ENCODE data around the gene DBH. TPM values are rescaled to one million over a fixed set of nuclear protein-coding genes. Genes with fewer than 3 reads are reported as not detected.
A peak's percentile ranks its signal among the peaks of the same experiment; 100 is the strongest.
"Not testable (repeated sequence)": the region's sequence is repeated elsewhere in the genome, so short reads cannot be mapped to it uniquely, and the experiment has no call there.

The DBH gene
- total RNA-seq, 3 donors from 2014 or later, result not detected

GRCh38 chr9:133616643-133617405, 19.3 kb upstream of the DBH start:
- intact Hi-C loops (cut with DNase I, micrococcal nuclease), result no loop called here
- Histone ChIP-seq H3K9me3 (no peaks in the 10 kb centered on the region), H3K4me3 (no peak overlapping the region), H3K36me3 (ENCODE audit: low read depth) (no peaks in the 10 kb centered on the region), H3K4me1 (ENCODE audit: low read depth) (no peaks in the 10 kb centered on the region)
- ATAC-seq, result no peak
- no peak for DNase-seq
- no peak for TF ChIP-seq CTCF (IDR thresholded peaks at IDR 0.05)

- TF ChIP-seq CTCF (IDR thresholded peaks at IDR 0.05), result no peak
- Histone ChIP-seq H3K36me3 (ENCODE audit: low read depth) (no peaks in the 10 kb centered on the region), H3K4me3 (no peak overlapping the region), H3K9me3 (no peaks in the 10 kb centered on the region), H3K4me1 (ENCODE audit: low read depth) (no peaks in the 10 kb centered on the region)
- intact Hi-C loops (cut with DNase I, micrococcal nuclease), result no loop called here
- DNase-seq (no peak), ATAC-seq (no peak)
These were observed 17.4 kb upstream of the DBH start for GRCh38 chr9:133618726-133619125.

- Histone ChIP-seq H3K4me1 (ENCODE audit: low read depth) (no peaks in the 10 kb centered on the region), H3K9me3 (no peaks in the 10 kb centered on the region), H3K36me3 (ENCODE audit: low read depth) (no peaks in the 10 kb centered on the region), H3K4me3 (no peak overlapping the region)
- TF ChIP-seq CTCF (IDR thresholded peaks at IDR 0.05), result no peak
- DNase-seq (peak in 2 of 3 donors; percentile 38 to 46), ATAC-seq (peak; percentile 42)
- intact Hi-C loops (cut with DNase I, micrococcal nuclease), result no loop called here
These were observed 16.4 kb upstream of the DBH start for GRCh38 chr9:133619791-133620190.

- H3K36me3 ChIP-seq (ENCODE audit: low read depth), result no peaks in the 10 kb centered on the region
- no peak for ATAC-seq
- no peaks in the 10 kb centered on the region for H3K4me1 ChIP-seq (ENCODE audit: low read depth)
- intact Hi-C loops (cut with DNase I, micrococcal nuclease), result no loop called here
- no peak for TF ChIP-seq CTCF (IDR thresholded peaks at IDR 0.05)
- H3K4me3 ChIP-seq, result no peak overlapping the region
- H3K9me3 ChIP-seq, result peaks cover 10% of the 10 kb centered on the region
- no peak for DNase-seq
These were observed 14.4 kb upstream of the DBH start for GRCh38 chr9:133621725-133622267.

- intact Hi-C loops (cut with DNase I, micrococcal nuclease), result no loop called here
- no peak for TF ChIP-seq CTCF (IDR thresholded peaks at IDR 0.05)
- Histone ChIP-seq H3K4me1 (ENCODE audit: low read depth) (no peaks in the 10 kb centered on the region), H3K36me3 (ENCODE audit: low read depth) (no peaks in the 10 kb centered on the region), H3K9me3 (peaks cover 10% of the 10 kb centered on the region), H3K4me3 (no peak overlapping the region)
- ATAC-seq, result no peak
- DNase-seq, result no peak
These were observed 13.6 kb upstream of the DBH start for GRCh38 chr9:133622555-133622954.

GRCh38 chr9:133626008-133626407, 10.2 kb upstream of the DBH start:
- H3K4me1 ChIP-seq (ENCODE audit: low read depth); H3K4me3 ChIP-seq; DNase-seq; intact Hi-C loops (cut with DNase I, micrococcal nuclease); ATAC-seq; H3K36me3 ChIP-seq (ENCODE audit: low read depth): not testable (repeated sequence)
- peaks cover 10% of the 10 kb centered on the region for H3K9me3 ChIP-seq

All from mucosa of descending colon (tissue), 3 donors.